A172 (cell line): ENCODE measurements around the gene CGB3. TPM values are rescaled to one million over a fixed set of nuclear protein-coding genes. Genes with fewer than 3 reads are reported as not detected.

ENCODE experiments used
- DNase-seq: peaks from one replicate; pipeline ENCODE4 v3.0.0-alpha.2; 2015; ENCODE audit warnings: low spot score
- total RNA-seq: library from RNA; depleted of rRNA; stranded (reverse); fragments of >200 nt; shearing (Covaris generic); gene quantifications from 2 replicates; pipeline ENCODE4 v1.2.3, GENCODE V29; 2014

The CGB3 gene
- total RNA-seq, 1 experiment from 2014 or later: 2.6 TPM

GRCh38 chr19:49016067-49016839 lies 7.9 kb downstream of the CGB3 start:
- no peak for DNase-seq

GRCh38 chr19:49014870-49015255 lies 9.3 kb downstream of the CGB3 start:
- no peak for DNase-seq

DNA sequence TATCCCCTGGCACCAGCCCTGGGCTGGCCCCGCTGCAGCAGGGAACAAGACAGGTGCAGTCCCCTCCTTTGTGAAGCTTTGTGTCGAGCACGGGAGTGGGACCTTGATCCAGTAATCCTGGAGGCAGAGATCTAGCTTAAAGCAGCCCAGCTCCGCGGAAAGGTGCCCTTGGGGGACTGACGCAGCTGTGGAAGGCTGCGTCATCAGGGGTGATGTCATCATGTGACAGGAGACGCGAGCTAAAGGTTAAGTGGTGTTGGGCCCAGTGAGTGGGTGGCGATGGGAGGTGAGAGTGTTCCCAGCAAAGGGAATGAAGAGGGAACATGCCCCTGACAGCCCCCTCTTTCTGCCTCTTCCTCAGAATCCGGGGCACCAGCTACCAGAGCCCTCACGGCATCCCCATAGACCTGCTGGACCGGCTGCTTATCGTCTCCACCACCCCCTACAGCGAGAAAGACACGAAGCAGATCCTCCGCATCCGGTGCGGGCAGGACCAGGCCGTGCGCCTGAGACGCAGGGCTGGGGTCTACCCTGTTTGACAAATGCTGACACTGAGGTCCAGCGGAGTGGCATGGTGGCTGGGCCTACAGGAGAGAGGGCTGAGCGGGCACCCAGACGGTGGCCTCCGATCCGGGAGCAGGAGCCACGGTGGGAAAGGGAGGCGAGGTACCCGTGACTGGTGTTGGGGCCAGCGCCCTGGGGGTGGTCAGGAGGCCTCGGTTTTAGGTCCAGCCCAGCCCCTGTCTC lies 9.8 kb downstream of the CGB3 start:
- DNase-seq: no peak

- no peak for DNase-seq
Measured at GRCh38 chr19:49011194-49011593, 12.9 kb downstream of the CGB3 start.

DNA sequence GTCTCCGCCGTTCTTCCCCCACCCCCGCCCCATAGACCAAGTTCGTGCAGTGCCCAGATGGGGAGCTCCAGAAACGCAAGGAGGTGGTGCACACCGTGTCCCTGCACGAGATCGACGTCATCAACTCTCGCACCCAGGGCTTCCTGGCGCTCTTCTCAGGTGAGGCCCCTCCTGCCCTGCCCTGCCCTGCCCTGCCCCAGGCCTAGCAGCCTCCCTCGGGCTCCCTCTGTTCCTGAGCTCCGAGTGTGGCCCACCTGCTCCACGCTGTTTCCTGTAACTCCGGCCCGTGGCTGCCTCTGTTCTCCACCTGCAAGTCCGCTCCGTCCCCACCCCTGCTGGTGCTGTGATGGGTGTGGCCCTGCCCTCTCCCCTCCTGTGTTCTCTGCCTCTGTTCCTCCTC lies 13.7 kb downstream of the CGB3 start:
- DNase-seq: no peak

GRCh38 chr19:49009828-49010227 lies 14.3 kb downstream of the CGB3 start:
- DNase-seq: no peak

DNA sequence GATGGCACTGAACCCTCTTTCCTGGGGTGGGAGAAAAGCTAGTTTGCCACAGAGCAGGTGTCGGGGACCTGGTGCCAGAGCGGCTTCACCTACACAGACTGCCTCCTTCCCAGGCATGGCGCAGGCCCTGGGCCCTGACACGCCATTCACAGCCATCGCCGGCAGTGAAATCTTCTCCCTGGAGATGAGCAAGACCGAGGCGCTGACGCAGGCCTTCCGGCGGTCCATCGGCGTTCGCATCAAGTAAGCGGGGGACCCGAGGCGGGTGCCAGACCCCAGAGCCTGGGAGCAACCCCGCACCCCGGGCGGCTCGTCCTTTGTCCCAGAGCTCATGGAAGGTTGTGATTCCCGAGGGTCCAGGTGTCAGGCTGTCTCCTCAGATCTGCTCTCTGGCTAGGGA lies 17.2 kb downstream of the CGB3 start:
- no peak for DNase-seq

- DNase-seq: no peak
Measured at GRCh38 chr19:49004964-49005614, 19.0 kb downstream of the CGB3 start.

DNA sequence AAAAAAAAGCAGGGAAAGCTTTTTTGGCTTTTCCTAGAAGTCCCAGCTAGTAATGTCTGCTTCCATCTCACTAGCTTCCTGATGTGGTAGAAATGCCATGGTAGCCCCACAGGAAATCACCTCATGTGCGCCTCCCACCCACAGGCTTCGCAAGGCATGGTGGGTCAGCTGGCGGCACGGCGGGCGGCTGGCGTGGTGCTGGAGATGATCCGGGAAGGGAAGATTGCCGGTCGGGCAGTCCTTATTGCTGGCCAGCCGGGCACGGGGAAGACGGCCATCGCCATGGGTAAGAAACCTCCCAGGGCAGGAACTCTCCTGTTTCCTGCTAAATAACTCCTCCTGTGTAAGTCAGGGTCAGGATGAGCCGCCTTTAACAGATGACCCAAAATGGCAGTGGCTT lies 20.0 kb downstream of the CGB3 start:
- DNase-seq: no peak

DNA sequence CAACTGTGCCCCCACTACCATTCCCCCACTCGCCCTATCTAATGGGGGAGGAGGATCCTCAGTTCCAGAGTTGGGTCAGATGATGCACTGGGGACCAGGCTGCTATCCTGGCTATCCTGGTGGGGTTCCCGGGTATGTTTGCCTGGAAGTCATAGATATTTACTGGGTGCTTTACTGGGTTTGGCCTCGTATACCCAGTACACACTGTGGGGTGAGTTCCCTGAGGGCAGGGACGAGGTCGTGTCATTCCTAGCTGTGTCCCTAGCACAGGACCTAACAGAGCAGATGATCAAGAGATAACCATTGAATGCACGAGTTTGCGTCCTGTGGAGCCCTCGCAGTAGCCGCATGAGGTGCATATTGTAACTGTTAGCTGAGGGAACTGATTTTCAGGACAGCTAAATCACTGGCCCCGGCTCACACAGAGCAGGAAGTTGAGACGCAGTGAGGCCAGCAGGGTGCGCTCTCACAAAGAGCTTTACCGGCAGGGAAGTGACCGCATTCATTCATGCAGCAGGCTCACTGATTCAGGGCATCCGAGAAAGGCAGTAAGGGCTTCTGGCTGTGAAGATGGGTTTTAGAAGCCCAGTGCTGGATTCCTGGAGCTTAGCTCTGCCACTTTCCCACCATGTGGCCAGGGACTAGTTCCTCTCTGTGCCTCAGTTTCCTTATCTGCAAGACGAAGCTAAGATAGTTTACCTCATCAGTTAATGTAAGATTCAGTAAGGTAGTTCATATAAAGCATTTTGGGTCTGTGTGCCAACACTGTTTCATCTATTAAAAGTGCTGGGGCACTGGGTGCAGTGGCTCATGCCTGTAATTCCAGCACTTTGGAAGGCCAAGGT lies 24.4 kb downstream of the CGB3 start:
- DNase-seq: peak; percentile 40

DNA sequence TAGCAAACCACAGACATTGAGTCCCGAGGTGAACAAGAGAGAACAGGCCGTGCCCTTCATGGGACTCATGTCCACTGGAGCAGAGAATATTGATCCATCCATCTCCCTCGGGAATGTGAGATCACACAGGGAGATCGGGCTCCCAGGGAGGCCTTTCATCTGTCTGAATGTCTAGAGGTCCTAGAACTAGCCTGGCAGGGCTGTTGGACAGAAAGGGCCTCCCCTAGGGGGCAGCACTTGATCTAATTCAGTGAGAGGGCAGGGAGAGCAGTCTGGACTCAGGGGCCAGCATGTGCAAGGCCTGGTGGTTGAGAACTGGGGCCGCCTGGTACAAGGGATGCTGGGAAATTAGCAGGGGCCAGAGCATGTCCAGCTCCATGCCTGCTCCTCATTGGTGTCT lies 26.2 kb downstream of the CGB3 start:
- DNase-seq: peak; percentile 36

DNA sequence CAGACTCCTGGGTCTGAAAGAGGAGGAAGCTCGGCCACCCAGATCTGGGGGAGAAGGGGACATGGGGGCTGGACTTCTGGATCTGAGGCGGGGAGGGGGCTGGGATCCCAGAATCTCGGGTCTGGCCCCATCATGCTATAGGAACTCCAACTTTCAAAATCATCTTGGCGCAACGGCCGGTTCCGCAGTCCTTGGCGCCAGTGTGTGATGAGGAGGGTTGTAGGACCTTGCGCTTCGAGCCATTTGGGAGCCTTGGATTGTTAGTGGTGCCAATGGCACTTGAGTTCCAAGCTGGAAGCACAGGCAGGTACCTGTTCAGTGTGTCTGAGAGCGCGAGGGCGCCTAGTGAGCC lies 30.1 kb downstream of the CGB3 start:
- no peak for DNase-seq

DNA sequence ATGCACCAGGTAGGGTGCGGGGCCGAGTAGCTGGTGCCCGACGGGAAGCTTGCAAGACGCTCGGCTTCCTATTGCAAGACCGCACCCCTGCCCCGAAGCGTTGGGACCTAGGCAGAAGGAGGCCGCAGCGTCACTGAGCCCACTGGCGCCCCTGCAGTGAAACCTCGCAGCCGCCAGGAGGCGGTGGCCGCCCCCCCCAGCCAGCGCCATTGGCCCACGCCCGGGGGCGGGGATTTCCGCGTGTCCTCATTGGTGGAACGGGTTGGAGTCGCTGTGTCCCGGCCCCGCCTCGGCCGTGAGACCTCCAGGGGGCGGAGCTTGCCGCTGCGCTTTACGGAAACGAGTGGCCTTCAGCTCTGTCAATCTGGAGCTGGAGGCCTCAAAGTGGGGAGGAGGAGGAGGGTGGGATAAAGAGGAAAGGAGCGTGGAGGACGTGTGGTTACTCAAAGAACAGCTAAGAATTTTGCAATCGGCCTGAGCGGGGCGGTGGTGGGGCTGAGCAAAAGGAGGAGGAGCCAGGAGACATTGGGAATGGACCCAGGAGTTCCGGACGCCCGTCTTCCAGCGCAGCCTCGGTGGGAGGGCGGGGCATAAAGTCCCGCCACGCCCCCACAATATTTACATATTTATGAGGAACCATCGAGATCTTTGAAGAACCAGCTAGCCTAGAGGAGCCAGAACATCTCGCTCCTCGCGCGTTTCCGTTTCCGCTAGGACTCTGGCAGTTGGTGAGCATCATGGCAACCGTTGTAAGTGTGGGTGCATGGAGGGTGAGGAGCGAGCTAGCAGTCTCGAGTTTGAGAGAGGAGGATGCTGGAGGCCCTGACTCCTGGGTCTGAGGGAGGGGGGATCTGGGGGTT lies 30.7 kb downstream of the CGB3 start, which contains the start of the genes GYS1 and RUVBL2:
TSS of gene GYS1 (minus strand) at position 135 of the 860 bp plus-strand sequence. CDS start 197 bp downstream, outside the sequence.
TSS of gene RUVBL2 (plus strand) at position 713 of the 860 bp plus-strand sequence. CDS start at position 738, 25 bp downstream.
- DNase-seq: peak; percentile 92

GRCh38 chr19:48992581-48993174 lies 31.5 kb downstream of the CGB3 start:
- no peak for DNase-seq

- DNase-seq: peak; percentile 42
Measured at GRCh38 chr19:48991873-48992580, 32.1 kb downstream of the CGB3 start.

- no peak for DNase-seq
Measured at GRCh38 chr19:48991011-48991609, 33.0 kb downstream of the CGB3 start.

DNA sequence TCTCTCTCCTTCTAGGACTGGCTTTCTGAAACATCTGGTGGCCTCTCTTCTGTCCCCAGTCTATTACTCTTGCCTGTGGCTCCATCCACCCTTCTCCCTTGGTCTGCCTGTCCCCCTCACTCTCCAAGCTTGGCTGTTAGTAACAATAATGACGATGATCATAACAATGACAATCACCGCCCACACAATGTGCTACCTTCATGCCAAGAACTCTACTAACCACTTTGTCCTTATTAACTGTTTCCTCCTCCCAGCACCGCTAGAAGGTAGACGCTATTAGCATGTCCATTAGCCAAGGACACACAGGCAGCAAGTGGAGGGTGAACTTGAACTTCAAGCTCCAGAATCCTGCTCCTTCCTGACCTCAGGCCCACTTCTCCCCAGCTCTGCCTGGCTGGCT lies 33.7 kb downstream of the CGB3 start:
- DNase-seq: no peak

DNA sequence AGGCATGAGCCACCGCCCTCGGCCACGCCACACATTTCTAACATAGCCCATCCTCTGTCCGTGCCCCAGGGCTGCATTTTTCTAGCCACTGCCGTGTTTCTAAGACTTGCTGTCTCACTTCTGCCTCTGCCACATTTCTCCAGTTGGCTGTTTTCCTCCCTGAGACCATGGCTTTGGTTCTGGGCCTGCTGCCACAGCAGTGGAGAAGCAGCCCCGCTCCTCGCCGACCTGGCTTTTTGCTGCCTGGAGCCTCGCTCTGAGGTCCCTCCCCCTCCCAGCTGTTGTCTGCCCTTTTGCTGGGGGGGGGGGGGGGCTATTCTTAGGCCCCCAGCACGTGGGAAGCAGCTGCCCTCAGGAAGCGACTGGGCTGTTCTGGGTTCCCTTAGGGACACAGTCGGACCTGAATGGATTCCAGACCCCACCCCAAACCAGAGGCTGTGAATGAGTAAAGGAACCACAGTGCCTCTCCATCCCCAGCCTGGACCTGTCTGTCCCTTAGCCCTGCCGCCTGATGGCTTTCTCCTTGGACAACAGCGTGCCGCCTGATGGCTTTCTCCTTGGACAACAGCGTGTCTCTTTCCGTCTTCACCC lies 34.3 kb downstream of the CGB3 start:
- no peak for DNase-seq

- DNase-seq: no peak
Measured at GRCh38 chr19:48988860-48989259, 35.3 kb downstream of the CGB3 start.
